ENCODE measurements around the gene ZC3H4. TPM values are rescaled to one million over a fixed set of nuclear protein-coding genes. Genes with fewer than 3 reads are reported as not detected.

The ZC3H4 gene
- total RNA-seq (2014; rRNA removed; shearing (Covaris generic)): 4.0 and 11.4 TPM in 2 replicates

DNA sequence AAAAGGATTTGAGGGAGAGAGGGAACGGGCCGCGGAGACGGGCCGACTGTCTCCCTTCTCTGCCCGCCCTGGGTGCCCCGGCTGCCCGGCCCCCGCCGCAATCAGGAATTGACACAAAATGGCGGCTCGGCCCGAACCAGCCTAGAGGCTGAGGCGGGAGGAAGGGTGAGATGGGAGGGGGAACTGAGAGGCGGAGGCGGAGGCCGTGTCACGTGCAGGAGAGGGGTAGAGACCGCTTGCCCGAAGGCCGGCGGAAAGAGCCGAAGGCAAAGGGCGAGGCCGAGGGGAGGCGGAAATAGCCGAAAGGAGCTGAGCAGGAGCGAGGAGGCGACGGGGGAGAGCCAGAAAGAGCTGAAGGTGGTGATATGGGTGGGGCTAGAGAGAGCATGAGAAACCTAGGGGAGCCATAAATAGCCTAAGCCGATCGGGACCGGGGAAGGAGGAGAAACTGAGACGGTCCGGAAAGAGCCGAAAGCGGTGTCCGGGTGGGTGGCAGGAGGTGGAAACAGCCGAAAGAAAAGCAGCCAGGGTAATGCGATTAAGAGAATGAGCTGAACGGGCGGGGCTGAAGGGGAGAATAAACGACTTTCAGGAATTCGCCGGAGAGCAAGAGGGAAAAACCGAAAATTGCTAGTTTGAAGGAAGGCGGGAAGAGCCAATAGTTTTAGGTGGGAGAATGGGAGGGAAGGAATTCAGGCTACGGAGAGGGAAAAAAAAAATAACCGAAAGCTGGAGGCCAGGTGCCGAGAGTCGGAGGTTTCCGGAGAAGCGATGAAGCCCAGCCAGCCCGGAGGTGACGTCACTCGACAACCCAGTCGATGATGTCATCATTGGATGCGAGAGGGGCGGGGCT, at the start of gene ZC3H4:
TSS of gene ZC3H4 (minus strand) at position 780 of the 853 bp plus-strand sequence. CDS start 1,192 bp downstream, outside the sequence.
- DNase-seq (ENCODE audit: low read depth): peak; percentile 100

DNA sequence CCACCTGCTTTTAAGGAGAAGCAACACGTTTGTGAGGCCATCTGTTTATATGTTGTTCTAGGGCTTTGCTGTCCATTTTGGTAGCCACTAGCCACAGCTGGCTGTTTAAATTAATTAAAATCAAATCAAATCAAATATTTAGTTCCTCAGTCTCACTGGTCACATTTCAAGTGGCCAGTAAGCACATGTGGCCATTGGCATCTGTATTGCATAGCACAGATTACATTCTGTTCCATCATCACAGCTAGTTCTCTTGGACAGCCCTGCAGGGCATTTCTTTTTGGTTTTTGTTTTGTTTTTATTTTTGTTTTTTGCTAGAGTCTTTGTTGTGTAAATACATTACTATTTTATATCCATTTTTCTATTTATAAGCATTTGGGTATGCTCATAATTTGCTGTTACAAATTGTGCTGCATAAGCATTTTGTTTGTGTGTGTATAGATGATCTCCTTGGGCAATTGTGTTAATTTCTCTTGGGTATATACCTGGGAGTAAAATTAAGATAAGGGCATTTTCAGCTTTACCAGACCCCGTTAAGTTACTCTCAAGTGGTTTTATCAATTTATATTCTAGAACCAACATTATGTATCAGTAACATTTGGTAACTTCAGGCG, 48.4 kb upstream of the ZC3H4 start:
- DNase-seq (ENCODE audit: low read depth): no peak

DNA sequence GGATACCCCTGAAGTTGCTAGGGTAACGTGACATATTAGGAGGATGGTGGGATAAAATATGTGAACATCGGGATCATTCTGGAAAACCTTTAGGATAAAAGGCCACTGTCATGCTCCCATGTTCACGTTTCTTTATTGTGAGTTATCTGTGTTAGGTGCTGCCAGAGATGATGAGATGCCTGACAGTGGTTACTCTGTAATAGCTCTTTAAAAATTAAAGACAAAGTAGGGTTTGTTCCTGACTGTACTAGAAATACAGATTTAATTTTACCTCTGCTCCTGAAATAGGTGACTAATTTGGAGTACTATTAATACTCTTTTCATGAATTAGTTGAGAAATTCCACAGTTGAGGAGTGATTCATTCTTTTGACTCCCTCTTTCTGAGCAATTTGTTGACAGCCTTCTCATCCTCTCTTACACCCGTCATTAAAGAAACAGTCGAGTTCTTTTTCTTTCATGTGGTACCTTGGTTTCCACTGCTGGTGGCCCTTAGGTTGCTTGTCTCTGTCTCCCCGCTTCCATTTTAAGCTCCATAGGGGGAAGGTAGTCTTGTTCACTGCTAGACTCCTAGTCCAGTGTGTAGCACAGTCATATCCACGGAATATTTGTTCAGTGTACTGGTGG, 45.4 kb upstream of the ZC3H4 start:
- no peak for DNase-seq (ENCODE audit: low read depth)

DNA sequence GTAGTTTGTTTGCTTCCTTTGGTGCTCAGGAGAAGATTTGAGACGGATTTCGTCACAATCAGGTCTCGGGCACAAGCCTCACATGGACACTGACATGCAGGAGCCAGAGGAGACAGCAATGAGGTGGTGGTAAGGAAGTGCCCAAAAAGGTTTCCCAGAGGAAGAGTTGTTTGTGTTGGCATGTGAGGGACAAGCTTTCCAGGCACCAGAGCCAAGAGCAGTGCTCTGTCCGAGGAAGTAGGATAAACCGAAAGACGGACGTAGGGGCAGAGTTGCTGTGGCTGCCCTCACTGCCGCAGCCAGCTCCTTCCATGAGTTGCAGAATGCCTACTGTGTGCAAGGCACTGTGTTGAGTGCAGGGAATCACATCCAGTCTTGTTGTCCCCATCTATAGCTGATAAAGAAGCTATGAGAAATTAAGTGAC, 44.8 kb upstream of the ZC3H4 start:
- no peak for DNase-seq (ENCODE audit: low read depth)

DNA sequence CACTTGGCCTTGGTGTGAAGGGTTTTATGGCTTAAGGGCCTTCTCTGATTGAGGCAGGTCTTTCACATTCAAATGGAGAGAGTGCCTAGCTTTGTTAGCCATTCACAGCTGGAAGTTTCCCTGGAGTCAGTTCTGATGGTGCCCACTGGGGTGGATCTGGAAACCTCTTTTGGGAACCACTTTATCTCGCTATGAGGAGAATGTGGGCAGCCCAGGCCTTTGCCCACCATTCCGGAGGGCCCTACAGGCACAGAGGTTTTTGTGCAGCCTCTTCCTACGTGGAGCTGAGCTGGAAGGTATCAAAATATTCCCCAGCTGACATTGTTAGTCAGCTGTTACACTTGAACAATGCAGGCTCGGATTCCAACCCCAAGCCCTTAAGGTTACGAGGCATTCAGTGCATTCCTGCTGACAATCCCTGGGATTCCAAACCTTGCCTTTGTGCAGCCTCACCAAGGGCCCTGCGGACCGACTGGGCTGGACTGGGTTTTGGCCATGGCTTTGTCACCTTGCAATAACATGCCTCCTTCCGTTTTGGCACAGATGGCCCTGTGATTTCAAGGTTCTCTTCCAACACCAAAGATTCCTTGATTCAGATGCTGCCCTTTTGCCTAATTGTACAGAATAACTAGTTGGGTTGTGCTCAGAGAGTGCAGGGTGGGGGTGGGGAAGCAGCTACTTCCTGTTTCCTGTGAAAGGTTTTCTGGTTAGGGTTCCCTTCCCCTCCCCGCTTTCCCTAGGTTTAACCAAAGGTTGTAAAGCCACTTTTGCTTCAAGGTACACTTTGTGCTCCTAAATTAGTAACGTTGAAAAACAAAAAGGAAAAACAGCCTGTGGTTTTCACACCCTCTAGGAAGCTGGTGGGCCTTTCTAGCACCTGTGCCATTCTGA, 44.1 kb upstream of the ZC3H4 start:
- peak; percentile 63 for DNase-seq (ENCODE audit: low read depth)

DNA sequence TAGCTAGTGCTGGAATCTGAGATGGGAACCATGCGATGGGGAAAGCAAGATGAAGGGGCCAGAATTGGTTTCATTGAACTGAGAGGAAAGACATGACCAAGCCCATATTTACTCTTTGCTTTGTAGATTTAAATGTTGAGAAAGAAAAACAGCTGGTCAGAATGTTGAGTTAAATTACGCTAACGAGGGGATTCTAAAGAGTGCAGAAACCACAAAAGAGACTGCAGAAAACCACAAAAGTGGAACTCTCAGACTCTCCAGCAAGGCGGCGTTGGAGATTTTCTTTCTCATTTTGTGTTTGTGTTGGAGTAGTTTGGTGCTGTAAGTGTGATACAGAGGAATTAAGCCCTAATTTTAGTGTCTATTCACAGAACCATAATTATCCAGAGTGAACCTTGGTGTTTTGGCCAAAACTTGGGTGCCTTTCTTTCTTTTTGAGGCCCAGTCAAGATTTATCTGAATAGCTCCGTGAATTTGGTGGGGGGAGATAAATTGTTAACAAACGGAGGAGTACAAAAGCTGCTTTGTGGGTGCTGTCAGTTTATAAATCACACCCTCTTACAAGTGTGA, 43.4 kb upstream of the ZC3H4 start:
- DNase-seq (ENCODE audit: low read depth): no peak

DNA sequence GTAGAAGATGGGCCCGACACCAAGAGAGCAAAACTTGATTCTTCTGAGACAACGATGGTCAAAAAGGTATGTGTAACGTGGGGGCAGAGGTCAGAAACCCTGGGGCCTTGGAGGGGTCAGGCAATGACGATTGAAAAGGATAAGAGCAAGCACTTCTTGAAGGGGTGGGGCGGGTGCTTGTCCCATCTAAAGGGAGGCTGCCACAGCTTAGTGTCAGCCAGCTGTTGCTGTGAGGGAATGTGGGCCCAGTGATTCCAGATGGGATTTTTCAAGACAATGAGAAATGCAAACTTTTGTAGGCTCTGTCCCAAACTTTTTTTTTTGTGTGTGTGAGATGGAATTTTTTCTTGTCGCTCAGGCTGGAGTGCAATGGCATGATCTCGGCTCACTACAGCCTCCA, 41.6 kb upstream of the ZC3H4 start:
- DNase-seq (ENCODE audit: low read depth): no peak

DNA sequence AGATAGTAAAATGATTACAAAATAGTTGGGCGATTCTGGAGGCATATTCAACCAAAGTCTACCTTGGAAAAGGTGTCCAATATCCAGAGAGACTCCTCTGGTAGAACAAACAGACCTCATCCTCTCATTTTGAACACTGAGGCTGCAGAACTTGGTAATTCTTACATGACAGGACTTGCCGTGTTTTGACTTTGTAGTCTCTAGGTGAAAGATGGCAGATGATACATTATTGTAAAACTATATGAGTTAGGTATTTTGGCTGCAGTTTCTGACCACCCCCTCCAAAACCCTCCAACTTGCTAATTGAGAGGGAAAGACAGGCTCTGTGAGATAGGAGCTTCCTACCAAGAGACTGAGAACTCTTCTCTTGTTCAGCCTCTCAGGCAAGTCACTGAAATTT, 39.7 kb upstream of the ZC3H4 start:
- DNase-seq (ENCODE audit: low read depth): no peak

DNA sequence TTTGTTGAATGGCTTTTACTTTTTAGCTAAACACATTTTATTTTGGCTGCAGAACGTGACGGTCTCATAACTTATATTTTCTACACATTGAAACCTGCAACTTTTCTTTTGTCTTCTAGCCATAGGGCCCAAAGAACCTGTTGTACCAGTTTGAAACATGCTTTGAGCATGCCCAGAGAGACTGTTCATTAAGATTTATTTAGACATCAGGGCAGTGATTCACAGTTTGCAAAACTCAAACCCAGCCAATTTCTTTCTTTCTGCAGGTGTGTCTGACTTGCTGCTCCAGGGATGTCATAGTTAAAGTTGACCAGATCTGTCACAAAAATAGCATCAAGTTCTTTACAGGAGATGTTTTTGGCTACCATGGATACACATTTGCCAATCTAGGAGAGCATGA, 39.1 kb upstream of the ZC3H4 start:
- no peak for DNase-seq (ENCODE audit: low read depth)

DNA sequence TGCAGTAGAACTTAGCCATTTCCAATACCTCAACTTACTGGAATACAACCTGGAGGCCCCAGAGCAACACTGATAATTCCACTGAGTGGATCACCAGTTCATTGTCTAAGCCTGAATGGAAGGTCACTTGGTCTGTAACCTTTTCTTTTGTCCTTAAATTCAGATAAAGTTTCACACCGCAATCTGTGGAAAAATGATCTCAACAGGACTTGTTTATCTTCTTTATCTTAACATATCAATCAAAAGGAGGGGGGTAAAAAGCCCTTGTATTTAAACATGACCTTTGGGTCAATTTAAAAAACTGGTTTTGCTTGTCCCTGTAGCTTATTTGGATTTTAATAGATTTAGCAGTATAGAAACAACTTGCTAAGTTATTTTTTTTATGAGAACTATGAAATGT, 38.6 kb upstream of the ZC3H4 start:
- DNase-seq (ENCODE audit: low read depth): no peak

DNA sequence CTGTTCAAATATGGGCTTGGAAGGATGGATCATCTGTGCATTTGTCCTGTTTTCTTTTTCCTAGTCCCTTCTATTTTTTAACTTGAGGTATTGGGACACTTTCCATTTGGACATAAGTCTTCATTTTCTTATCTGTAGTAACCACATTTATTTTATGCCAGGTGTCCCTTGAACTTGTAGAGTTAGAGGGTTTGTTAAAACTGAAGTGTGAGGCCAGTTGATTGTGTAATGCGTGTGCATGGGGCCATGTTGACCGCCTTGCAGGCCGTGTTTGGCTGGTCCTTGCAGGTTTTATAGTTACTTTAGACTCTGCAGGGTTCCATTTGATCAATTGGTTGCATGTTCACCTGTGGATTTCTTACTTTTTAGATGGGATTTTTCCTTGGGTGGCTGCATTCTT, 38.1 kb upstream of the ZC3H4 start:
- no peak for DNase-seq (ENCODE audit: low read depth)

DNA sequence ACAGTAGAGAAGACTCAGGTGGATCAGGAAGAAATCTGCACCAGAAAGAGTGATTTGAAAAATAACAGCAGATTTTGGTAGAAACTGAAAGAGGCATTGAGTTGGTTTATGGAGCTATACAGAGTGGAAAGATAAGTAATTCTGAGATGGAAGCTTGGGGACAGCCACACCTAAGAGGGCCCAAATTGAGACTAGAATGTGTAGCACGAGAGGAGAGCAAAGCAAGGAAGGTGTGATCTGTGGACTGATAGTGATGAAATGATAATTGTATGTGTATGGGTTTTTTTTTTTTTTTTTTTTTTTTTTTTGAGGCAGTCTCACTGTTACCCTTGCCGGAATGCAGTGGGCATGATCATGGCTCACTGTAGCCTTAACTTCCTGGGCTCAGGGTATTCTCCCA, 33.3 kb upstream of the ZC3H4 start:
- DNase-seq (ENCODE audit: low read depth): no peak

DNA sequence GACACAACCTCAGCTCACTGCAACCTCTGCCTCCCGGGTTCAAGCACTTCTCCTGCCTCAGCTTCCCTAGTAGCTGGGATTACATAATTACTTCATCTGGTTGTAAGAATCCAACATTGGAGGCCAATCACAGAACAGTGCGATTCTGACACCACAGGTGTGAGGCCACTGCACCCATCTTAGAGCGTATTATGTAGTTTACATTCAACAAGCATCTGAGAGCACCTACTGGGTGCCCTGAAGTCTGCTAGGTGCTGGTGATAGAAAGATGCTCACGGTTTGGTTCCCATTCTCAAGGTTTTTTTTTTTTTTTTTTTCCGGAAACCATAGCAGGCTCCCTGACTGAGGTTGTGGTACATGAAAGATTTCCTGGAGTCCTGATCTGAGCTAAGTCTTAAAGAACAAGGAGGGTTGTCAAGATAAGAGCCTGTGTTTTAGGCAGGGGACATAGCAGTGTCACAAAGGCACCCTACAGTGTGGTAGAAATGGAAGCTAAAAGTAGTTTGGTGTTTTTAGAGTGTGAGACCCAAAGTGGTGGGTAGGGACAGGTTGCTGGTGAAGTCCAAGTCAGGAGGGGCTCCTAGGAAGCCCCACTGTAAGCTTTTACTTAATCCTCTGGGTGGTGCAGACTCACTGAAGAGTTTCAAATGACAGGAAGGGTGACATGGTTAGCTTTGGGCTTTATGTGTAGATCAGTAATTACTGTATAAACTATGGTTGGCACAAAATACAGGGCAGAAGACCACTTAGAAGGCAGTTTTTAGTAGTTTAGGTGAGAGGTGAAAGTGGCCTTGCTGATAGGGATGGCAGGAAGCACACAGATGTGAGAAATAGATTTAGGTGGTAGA, 32.3 kb upstream of the ZC3H4 start:
- no peak for DNase-seq (ENCODE audit: low read depth)

DNA sequence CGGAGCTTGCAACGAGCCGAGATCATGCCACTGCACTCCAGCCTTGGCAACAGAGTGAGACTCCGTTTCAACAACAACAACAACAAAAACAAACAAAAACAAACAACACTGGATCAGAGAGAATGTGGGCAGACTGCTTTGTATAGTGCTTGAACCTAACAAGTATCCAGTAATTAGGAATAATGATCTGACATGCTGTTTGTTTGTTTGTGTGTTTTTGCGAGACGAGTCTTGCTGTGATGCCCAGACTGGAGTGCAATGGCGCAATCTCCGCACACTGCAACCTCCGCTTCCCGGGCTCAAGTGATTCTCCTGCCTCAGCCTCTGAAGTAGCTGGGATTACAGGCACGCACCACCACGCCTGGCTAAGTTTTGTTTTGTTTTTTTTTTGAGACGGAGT, 31.1 kb upstream of the ZC3H4 start:
- no peak for DNase-seq (ENCODE audit: low read depth)

DNA sequence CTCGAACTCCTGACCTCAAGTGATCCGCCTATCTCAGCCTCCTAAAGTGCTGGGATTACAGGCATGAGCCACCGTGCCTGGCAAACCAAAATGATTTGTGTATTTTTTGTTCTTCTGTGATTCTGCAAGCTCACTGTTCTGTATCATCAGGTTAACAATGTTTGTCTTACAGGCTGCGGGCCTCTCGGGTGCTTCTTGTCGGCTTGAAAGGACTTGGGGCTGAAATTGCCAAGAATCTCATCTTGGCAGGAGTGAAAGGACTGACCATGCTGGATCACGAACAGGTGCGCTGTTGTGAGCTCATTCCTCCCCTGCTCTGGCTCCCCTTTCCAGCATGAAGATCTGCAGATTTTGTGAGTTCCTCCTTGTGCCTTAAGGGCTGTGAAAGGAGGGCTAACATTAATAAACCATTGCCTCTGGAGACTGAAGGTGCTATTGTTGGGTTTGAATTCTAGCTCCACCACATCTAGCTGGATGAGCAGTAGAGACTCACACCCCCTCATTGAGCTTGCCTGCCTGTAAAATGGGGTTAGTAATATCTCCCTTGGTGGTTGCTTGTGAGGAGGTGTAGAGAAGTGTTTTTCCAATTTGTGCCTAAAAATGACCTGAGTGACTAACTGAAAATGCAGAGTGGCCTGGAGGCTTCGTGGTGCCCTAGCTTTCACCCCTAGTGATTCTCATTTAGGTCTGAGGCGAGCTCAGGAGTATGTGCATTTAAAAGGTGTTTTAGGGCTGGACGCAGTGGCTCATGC, 29.9 kb upstream of the ZC3H4 start:
- DNase-seq (ENCODE audit: low read depth): no peak

DNA sequence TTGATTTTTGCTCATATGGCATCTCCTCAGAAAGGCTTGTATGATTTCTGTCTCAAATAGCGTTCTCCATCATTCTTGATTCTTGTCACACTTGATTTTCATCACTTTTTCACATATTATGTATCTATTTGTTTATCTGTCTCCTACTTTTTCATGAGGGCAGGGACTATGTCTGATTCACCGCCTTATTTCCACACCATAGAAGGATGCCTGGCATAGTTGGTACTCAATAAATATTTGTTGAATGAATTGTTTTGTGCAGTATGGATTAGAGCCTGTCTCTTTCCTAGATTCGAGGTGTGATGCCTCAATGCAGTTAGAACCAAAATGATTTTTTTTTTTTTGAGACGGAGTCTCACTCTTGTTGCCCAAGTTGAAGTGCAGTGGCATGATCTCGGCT, 29.2 kb upstream of the ZC3H4 start:
- no peak for DNase-seq (ENCODE audit: low read depth)

DNA sequence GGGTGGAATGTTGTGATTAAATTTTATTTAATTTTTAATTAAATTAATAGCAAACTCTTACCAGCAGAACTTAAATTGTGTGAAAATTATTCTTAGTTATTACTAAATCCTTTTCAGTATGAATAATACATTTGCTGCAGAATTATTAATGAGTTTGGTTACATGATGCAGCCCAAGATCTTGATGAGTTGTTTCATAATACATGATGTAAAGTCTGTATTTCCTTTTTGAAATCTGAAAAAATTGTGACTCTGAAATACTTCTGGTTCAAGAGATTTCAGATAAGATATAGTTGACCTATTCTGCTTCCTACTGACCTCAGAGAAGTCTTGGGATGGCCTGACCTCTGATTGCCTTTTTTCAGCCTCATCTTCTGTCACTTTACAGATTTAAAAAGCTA, 28.1 kb upstream of the ZC3H4 start:
- no peak for DNase-seq (ENCODE audit: low read depth)

DNA sequence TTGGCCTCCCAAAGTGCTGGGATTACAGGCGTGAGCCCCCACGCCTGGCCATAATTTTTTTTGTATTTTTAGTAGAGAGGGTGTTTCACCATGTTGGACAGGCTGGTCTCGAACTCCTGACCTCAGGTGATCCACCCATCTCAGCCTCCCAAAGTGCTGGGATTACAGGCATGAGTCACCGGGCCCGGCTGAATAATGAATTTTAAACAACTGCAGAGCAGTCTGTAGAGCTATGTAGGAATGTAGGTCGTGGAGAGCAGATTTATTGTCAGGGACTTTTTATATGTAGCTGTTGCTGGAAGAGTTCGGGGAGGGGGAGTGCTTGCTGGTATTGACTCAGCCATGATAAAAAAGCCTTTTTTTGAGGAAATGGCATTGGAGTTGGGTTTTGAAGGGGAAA, 27.7 kb upstream of the ZC3H4 start:
- DNase-seq (ENCODE audit: low read depth): peak; percentile 40

DNA sequence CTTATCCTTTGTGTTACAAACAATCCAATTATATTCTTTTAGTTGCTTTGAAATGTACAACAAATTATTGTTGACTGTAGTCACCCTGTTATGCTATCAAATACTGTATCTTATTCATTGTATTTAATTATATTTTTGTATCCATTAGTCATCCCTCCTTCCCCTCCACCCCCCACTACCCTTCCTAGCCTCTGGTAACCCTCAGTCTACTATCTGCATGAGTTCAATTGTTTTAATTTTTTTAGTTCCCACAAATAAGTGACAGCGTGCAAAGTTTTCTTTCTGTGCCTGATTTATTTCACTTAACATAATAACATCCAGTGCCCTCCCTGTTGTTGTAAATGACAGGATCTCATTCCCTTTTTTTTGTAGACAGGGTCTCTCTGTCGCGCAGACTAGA, 21.6 kb upstream of the ZC3H4 start:
- DNase-seq (ENCODE audit: low read depth): no peak

DNA sequence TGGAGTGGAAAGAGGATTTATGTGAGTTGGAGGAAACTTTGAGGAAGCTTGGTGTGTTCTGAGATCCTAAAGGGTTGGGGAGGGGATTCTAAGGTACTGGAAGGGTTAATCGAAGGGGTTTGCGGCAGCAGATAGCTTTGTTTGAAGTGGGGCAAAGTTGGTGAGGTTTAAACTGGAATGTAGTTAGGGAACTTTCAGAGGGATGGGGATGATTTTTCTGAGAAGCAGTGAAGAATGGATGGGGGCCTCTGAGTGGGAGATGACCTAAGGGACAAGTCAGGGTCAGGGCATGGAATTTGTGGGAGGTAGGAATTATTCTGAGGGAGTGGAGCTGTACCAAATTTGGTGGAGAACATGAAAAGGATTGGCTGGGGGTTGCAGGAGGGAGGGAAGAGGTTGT, 21.0 kb upstream of the ZC3H4 start:
- DNase-seq (ENCODE audit: low read depth): no peak

Data from Daoy (cell line).